CD4-positive, alpha-beta T cell treated with Interleukin-6 for 4 hours (primary cell): ENCODE measurements around the gene BLID.

Source experiments
- DNase-seq: peaks from one replicate; pipeline ENCODE4 v3.0.0-alpha.2; 2020; ENCODE audit warnings: mixed read lengths

BLID gene

DNA sequence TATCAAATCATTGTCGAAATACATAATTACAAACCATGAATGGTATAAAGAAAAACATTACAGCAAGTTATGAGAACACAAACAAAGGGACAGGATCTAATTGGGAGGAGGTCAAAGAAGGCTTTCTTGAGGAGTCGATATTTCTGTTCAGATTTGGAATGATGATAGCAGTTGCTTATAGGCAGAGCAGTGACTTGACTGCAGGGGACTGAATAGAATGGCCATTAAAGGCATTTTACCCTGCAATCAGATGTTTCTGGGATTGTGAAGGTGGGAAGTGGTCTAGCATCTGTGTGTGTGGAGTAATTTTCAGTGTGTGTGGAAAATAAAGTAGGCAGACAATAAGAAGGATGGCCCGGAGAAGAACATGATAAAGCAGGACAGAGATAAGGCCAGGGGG, 41.0 kb downstream of the BLID start:
- no peak for DNase-seq

- no peak for DNase-seq
Observed at GRCh38 chr11:122074022-122074421, 42.0 kb downstream of the BLID start.

GRCh38 chr11:122071709-122072202, 44.3 kb downstream of the BLID start:
- DNase-seq: no peak

DNA sequence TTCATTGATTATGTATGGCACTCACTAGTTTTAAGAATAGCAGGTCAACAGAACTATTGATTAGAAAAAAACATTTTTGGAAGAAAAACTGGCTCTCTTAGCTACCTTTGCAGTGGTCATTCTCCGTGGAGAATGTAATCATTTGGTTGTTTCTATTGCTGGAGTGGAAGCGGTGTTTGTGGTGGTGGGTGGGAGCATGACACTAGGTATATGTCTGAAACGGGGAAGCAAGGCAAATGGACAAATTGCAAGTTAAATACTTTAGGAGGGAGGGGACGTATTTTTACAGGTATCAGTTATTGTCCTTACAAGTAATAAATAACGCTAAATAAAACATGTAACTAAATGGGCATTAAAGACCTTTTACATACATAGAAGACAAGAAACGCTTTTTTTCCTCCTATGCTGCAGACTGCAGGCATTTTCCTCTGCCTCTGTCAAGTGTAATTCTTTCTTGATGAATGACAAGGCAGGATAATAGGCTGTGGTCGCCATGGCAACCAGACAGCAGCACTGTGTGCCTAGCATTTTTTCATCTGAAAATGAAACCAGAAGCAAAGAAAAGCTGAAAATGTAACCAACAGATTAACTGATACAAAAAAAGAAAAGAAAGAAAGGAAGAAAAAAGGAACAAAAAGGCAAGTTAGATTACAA, 46.2 kb downstream of the BLID start:
- no peak for DNase-seq

GRCh38 chr11:122068837-122069236, 47.2 kb downstream of the BLID start:
- no peak for DNase-seq

DNA sequence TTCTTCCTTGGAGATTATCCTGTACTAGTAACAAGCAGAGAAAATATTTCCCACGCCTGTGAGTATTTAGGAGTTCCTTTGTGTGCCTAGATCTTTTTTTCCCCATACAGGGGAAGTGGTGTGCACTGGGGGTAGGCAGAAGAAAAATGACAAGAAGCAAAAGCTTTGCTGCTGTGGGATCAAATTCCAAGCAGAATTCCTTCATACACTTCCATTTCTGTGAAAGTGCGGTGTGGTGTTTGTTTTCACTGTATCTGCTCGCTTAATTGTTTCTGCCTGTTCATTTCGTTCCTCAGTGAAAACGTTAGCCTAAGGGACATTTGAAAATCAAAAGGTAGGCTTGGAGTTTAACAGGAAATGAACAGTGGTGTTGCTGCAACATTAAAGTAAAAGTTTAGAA, 47.9 kb downstream of the BLID start:
- no peak for DNase-seq
